ENCODE results near the gene RGMB. TPM values are rescaled to one million over a fixed set of nuclear protein-coding genes. Genes with fewer than 3 reads are reported as not detected.
"Not testable (repeated sequence)": the region's sequence is repeated elsewhere in the genome, so short reads cannot be mapped to it uniquely, and the experiment has no call there.

The RGMB gene, protein sequence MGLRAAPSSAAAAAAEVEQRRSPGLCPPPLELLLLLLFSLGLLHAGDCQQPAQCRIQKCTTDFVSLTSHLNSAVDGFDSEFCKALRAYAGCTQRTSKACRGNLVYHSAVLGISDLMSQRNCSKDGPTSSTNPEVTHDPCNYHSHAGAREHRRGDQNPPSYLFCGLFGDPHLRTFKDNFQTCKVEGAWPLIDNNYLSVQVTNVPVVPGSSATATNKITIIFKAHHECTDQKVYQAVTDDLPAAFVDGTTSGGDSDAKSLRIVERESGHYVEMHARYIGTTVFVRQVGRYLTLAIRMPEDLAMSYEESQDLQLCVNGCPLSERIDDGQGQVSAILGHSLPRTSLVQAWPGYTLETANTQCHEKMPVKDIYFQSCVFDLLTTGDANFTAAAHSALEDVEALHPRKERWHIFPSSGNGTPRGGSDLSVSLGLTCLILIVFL
- polyA plus RNA-seq (ENCODE audit: insufficient read length in 4 of 4): 10 to 100 TPM; 14.9 to 18.4 (median 16.0) TPM

DNA sequence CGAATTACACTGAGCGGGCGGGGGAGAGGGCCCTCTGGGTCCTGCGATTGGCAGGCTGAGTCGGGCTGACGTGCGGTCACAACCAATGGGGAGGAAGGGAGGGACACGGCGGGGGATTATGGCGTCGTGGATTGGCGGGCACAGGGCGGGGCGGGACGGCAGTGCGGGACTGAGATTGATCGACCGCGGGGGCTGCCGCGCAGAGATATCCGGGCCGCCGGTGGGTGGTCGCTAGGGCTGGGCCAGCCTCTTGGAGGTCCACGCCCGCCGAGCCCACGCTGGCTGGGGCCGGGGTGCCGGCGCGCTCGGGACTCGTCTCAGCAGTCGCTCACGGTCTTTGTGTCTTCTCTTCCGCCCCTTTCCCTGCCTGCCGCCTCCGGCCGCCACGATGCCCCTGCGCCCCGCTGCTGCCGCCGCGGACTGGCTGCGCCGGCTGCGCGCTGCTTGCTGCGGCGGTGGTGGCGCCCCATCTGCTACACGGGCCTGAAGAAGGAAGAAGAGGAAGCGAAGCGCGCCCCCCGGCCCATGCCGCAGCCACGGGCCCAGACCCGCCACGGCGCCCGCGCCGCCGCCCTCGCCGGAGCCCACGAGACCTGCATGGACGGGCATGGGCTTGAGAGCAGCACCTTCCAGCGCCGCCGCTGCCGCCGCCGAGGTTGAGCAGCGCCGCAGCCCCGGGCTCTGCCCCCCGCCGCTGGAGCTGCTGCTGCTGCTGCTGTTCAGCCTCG, at the start of gene RGMB:
Gene RGMB (plus strand): TSS at position 200 of the 728 bp plus-strand sequence. CDS start 408 bp downstream, at position 608.
- DNase-seq (ENCODE audit: low read depth in 4 of 4, low spot score in 3 of 4): peak; percentile 94 to 97 (median 96)

DNA sequence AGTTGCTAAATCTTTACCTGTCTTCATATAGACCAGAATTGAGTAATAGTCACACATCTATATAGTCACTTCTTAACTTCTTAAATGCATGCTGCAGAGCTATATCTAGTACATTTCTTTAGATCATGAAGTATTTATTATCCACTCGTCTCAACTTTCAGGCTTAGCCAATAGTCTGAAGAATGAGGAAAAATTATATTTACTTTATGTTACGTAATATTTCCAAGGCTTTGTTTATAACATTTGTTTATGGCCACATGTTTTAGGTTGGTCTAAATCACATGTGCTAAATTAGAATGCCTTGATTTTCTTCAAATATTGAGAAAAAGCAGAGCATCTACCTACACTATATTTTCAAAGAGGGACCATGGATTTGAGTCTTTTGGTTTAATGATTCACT, 47.2 kb upstream of the RGMB start:
- no peak for DNase-seq (ENCODE audit: low read depth in 4 of 4, low spot score in 3 of 4)

DNA sequence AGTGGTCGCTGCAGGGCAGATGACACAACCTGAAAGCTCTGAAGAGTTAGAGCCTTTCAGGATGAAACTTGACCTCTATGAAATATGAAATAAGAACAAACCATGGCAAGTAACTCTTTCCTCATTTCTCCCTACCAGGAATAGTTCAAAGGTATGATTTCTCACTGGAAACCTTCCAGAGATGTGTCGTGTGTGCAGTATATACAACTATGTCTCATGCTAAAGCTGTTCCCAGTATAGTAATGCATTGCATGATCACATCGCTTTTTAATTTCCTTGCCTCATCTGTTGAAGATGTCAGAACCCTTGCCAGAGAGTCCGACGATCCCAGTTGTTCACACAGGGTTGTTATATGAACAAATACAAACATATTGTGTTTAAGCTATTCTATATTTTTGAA, 45.8 kb upstream of the RGMB start:
- DNase-seq (ENCODE audit: low read depth in 4 of 4, low spot score in 3 of 4): no peak

DNA sequence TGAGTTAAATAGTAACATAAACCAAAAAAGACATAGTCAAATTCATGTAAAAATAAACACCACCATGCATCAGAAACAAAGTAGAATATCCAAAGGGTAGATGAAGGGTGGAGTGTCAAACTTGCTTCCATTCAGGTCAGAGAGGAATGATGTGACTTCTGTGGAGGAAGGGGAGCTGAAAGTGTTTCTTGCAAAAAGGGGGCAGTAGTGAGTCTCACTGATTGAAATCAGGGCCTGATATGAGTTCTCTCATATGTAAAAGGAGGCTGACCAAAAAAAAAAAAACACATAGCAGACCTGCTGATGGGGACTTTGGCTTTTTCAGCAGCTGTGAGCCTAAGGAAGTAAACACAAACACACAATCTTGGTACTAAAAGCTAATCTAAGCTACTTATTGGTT, 38.8 kb upstream of the RGMB start:
- DNase-seq (ENCODE audit: low read depth in 4 of 4, low spot score in 3 of 4): no peak

DNA sequence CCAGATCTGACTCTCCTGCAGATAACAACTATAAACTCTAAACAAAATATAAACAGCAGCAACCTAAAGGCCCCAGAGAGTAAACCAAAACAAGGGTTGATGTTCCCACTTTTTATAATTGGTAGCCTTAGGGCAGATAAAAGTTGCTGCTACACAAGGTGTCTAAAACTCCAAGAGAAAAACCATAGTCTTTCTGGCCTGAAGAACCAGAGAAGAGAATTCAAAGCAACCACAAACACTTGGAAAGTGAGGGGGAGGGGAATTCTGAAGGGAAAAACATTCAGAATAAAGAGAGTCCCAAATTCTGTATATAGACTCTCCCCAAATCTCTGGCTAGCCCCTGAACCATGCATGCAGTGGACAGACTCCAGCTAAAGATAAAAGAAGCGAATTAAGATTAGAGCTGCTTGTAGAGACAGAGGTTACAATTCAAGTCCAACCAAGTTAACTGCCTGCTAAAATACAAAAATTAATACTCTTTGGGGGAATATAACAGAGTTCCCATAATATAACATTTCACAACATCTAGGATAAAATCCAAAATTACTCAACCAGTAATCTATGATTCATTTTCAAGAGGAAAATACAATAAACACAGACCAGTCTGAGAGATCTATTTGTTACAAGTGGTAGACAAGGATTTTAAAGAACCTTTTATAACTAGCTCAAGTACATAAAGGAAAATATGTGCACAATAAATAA, 37.5 kb upstream of the RGMB start:
- no peak for DNase-seq (ENCODE audit: low read depth in 4 of 4, low spot score in 3 of 4)

DNA sequence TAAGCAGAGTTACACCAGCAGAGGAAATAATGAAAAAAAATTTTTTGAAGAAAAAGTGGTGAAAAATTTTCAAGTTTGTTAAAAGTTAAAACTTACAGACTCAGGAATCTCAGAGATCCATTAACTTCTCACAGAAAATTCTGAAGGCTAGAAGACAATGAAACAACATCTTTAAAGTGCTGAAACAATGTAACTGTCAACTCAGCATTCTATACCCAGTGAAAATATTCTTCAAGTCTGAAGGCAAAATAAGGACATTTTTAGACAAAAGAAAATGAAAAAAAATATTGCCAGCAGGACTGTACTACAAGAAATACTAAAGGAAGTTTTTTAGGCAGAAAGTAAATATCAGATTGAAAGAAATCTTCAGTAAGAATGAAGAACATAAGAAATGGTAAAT, 36.7 kb upstream of the RGMB start:
- DNase-seq (ENCODE audit: low read depth in 4 of 4, low spot score in 3 of 4): no peak

DNA sequence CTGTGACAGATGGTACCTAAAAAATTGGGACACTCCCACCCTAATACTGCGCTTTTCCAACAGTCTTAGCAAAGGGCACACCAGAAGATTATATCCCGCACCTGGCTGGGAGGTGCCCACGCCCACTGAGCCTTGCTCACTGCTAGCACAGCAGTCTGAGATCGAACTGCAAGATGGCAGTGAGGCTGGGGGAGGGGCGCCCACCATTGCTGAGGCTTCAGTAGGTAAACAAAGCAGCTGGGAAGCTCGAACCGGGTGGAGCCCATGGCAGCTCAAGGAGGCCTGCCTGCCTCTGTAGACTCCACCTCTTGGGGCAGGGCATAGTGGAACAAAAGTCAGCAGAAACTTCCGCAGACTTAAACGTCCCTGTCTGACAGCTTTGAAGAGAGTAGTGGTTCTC, 36.0 kb upstream of the RGMB start:
- not testable (repeated sequence) for DNase-seq (ENCODE audit: low read depth in 4 of 4, low spot score in 3 of 4)

DNA sequence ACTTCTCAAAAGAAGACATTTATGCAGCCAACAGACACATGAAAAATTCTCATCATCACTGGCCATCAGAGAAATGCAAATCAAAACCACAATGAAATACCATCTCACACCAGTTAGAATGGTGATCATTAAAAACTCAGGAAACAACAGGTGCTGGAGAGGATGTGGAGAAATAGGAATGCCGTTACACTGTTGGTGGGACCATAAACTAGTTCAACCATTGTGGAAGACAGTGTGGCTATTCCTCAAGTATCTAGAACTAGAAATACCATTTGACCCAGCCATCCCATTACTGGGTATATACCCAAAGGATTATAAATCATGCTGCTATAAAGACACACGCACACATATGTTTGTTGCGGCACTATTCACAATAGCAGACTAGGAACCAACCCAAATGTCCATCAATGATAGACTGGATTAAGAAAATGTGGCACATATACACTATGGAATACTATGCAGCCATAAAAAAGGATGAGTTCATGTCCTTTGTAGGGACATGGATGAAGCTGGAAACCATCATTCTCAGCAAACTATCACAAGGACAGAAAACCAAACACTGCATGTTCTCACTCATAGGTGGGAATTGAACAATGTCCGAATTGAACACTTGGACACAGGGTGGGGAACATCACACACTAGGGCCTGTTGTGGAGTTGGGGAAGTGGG, 34.8 kb upstream of the RGMB start:
- not testable (repeated sequence) for DNase-seq (ENCODE audit: low read depth in 4 of 4, low spot score in 3 of 4)

DNA sequence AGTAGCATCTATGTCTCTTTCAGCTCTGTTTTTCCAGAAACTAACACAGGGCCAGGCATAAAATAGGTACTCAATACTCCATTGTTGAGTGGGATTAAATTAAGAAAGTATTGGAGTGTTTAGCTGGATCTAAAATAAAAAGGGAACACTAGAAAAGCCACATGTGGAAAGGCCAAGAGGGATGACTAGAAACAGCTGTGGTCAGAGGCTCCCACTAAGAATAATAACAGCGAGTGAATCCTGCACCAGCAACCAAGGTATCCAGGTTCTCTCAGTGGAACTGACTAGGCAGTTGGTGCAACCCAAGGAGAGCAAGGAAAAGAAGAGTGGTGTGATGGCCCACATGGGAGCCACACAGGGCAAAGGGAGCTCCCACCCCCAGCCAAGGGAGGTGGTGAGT, 31.5 kb upstream of the RGMB start:
- no peak for DNase-seq (ENCODE audit: low read depth in 4 of 4, low spot score in 3 of 4)

DNA sequence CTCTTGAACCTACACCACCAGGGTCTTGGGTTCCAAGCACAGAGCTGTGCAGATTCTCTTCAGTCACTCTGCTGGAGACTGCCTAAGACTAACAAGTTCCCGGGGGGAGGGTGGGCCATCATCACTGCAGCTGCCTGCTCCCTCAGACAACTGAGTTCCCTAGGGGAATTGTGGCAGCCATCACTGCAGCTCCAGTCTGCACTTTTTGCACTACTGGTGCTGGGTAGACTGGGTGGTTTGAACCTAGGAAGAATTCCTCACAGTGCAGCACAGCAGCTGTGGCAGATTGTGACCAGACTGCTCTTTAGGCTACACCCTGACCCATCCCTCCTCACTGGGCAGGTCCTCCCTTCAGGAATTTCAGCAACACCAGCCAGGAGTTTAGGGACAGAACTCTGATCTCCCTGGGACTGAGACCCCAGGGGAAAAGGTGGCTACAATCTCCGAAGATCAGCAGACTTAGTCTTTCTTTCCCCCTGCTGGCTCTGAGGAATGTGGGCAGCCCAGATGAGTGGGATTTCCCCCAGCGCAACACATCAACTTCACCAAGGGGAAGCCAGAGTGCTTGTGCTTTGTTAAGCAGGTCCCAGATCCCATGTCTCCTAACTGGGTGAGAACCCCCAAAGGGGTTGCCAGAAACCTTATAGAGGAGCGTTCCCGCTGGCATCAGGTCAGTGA, 30.9 kb upstream of the RGMB start:
- no peak for DNase-seq (ENCODE audit: low read depth in 4 of 4, low spot score in 3 of 4)

DNA sequence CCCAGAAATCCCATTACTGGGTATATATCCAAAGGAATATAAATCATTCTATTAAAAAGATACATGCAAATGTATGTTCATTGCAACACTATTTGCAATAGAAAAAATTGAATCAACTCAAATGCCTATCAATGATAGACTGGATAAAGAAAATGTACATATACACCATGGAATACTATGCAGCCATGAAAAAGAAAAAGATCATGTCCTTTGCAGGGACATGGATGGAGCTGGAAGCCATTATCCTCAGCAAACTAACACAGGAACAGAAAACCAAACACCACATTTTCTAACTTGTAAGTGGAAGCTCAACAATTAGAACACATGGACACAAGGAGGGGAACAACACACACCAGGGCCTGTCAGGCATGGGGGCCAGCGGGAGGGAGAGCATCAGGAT, 25.2 kb upstream of the RGMB start:
- not testable (repeated sequence) for DNase-seq (ENCODE audit: low read depth in 4 of 4, low spot score in 3 of 4)

DNA sequence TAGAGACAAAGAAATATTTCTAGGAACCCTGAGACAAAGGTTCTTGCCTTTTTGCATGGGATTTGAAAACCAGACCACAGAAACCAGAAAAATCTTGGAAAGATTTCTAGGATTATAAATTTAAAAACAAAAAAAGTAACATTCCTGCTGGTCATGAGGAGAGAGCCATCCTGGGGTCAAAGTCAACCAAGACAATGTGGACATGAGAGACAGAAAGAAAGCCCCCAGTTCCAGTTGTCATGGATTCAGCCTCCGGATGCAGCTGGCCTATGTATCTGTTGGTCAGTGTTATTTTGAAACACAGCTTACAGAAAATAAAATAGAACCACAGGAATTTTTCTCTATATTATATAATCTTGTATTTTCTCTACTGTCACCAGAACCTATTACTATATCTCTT, 24.4 kb upstream of the RGMB start:
- no peak for DNase-seq (ENCODE audit: low read depth in 4 of 4, low spot score in 3 of 4)

DNA sequence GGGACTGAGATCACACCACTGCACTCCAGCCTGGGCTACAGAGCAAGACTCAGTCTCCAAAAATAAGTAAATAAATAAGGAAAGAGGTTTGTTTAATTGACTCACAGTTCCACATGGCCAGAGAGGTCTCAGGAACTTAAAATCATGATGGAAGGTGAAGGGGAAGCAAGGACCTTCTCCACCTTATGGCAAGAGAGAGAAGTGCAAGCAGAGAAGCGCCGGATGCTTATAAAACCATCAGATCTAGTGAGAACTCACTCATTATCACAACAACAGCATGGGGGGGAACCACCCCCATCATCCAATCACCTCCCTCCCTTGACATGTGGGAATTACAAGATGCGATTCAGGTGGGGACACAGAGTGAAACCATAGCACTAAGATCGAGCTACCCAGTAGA, 22.8 kb upstream of the RGMB start:
- DNase-seq (ENCODE audit: low read depth in 4 of 4, low spot score in 3 of 4): no peak

DNA sequence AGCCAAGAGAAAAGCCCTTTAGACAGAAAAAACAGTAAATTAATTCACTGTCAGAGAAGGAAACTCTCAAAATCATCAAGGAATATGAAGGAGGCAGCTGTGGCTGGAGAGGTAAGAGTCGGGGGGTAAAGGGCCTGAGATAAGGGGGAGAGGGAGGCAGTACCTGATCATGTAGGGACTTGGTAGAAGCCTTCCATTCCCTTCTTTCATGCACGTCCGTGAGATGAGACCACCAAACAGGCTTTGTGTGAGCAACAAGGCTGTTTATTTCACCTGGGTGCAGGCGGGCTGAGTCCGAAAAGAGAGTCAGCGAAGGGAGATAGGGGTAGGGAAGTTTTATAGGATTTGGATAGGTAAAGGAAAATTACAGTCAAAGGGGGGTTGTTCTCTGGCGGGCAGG, 21.1 kb upstream of the RGMB start:
- not testable (repeated sequence) for DNase-seq (ENCODE audit: low read depth in 4 of 4, low spot score in 3 of 4)

DNA sequence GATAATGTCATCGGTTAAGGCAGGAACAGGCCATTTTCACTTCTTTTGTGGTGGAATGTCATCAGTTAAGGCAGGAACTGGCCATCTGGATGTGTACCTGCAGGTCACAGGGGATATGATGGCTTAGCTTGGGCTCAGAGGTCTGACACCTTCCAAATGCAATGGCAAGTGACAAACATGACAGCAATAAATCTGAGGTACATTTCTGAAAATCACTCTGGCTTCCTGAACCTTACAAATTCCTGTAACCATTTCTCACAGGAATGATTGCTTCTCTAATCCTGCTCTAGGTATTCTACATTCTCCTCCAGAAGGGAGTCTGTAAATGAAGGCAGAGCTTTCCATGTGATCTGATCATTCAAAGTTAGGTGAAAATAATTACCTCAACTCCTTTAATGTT, 20.7 kb upstream of the RGMB start:
- DNase-seq (ENCODE audit: low read depth in 4 of 4, low spot score in 3 of 4): not testable (repeated sequence)

DNA sequence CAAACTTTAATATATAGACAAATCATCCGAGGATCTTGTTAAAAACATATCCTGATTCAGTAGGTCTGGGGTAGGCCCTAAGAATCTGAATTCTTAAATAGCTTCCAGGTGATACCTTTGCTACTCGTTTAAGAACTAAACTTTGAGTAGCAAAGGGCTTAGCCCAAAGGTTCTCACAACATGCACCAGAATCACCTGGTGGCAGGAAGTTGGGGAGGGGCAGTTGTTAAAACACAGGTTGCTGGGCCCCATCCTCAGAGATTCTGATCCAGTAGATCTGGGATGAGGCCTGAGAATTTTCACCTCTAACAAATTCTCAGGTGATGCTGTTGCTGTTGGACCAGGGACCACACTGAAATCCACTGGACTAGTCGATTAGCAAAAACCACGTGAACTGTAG, 20.0 kb upstream of the RGMB start:
- DNase-seq (ENCODE audit: low read depth in 4 of 4, low spot score in 3 of 4): no peak

DNA sequence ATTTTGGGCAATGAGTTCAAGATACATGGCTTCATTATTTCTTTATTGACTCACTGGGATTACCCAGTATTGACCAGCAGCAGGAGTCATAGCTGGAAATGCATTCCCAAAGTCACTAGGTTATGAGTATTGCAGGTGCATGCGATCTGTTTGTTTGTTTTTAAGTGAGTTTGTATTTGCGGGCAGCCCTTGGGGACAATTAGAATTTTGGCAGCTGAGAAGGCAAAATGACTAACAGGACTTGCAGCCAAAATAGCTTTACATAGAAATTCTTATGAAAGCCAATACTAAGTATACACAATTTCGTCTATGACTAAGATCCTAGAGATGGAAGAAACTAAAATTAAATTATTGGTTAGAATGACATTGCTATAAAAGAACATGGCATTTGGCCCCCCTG, 18.1 kb upstream of the RGMB start:
- DNase-seq (ENCODE audit: low read depth in 4 of 4, low spot score in 3 of 4): no peak

DNA sequence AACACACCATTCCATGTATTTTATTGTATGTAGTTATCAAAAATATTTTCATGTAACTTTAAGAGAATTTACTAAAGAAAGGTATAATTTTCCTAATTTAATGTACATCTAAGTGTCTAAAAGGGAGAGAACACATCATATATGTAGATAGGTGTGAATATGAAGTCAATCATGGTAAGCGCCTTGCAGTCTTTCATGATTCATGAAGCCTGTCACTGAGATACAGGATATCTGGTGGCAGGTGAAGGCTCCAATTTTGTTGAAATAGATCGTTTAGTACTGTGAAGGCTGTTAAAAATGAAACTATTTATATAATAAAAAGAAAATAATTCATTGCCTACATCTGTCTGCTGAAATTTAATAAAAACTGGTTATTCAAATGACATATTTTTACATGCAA, 15.5 kb upstream of the RGMB start:
- DNase-seq (ENCODE audit: low read depth in 4 of 4, low spot score in 3 of 4): no peak

DNA sequence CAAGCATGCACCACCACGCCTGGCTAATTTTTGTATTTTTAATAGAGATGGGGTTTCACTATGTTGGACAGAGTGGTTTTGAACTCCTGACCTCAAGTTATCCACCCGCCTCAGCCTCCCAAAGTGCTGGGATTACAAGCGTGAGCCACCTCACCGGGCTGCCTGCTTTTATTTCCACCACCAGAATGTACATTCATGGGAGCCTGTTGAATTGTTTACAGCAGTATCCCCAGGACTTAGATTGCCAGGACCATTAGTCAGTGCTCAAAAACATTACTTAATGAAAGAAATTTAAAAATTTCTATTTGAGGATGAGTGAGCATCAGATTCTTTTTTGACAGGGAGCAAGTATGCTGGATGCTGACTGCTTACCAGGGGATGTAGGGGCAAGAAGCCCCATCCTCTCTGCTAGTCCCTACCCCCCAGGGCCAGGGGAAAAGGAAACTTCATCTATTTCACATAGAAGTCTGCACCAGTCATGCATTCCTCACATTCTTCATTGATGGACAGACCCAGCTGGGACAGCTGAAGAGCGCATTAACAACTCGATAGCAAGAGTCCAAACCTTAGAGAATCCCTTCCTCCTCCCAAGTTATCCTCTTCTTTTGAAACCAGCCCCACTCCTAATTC, 10.3 kb upstream of the RGMB start:
- DNase-seq (ENCODE audit: low read depth in 4 of 4, low spot score in 3 of 4): no peak

DNA sequence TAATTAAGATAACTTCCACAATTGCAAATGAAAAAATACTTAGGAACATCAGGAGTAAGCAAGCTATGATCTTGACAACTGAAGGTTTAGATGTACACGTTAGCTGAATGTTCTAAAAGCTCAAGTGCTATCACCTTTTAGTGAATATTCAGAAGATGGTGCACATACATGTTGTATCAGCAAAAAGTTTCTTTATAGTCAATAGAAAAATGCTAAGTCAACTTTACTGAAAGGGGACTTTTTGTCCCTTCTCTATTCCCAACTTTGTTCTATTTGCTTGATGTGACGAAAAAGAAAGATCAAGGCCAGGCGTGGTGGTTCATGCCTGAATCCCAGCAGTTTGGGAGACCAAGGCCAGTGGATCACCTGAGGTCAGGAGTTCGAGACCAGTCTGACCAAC, 7.6 kb upstream of the RGMB start:
- DNase-seq (ENCODE audit: low read depth in 4 of 4, low spot score in 3 of 4): no peak

All from right renal pelvis (tissue), 4 donors.